Left ventricle myocardium superior (tissue), 1 donor: ENCODE results near the gene CCDC91. TPM values are rescaled to one million over a fixed set of nuclear protein-coding genes. Genes with fewer than 3 reads are reported as not detected.

Experiments used
- ATAC-seq: fragments of 200-7000 bp; cut with Tn5 transposase; one replicate; pipeline ENCODE4 v1.9.1; 2020; ENCODE audit warnings: mild to moderate bottlenecking, moderate library complexity
- DNase-seq: peaks from one replicate; pipeline ENCODE4 v3.0.0-alpha.2; 2020
- intact Hi-C: fragments of 100-400 bp; cut with micrococcal nuclease; formaldehyde crosslinking; loops from one replicate; pipeline ENCODE4 v1.11.0; 2022
- total RNA-seq: library from RNA; stranded (reverse); fragmentation: NEBNext Ultra II Directional; extraction: Animal tissue kit (Norgen Biotek cat#: 25700); gene quantifications from one replicate; pipeline ENCODE4 v1.2.1, GENCODE V29; 2021
- donor health status: DM: no; HTN: yes; CAD: no; lungs with severe emphysema.

Gene CCDC91
- total RNA-seq, 1 donor from 2014 or later: 46.0 TPM

- intact Hi-C loops: no loop called here
- ATAC-seq (no peak), DNase-seq (no peak)
Observed at GRCh38 chr12:28484156-28484555, 293.9 kb downstream of the CCDC91 start.

GRCh38 chr12:28486521-28486920 is 296.3 kb downstream of the CCDC91 start:
- DNase-seq: no peak
- no peak for ATAC-seq
- intact Hi-C loops: no loop called here

- ATAC-seq (no peak), DNase-seq (no peak)
- intact Hi-C loops: no loop called here
Observed at GRCh38 chr12:28489246-28489645, 299.0 kb downstream of the CCDC91 start.

GRCh38 chr12:28497889-28498411 is 307.7 kb downstream of the CCDC91 start:
- intact Hi-C loops: no loop called here
- no peak for ATAC-seq
- no peak for DNase-seq

- DNase-seq: no peak
- no peak for ATAC-seq
- intact Hi-C loops: no loop called here
Observed at GRCh38 chr12:28498850-28499249, 308.6 kb downstream of the CCDC91 start.

GRCh38 chr12:28500373-28501024 is 310.2 kb downstream of the CCDC91 start:
- no peak for ATAC-seq
- intact Hi-C loops: no loop called here
- DNase-seq: no peak

GRCh38 chr12:28506271-28506670 is 316.0 kb downstream of the CCDC91 start:
- intact Hi-C loops: no loop called here
- ATAC-seq (no peak), DNase-seq (no peak)

GRCh38 chr12:28507033-28507432 is 316.8 kb downstream of the CCDC91 start:
- ATAC-seq: no peak
- intact Hi-C loops: no loop called here
- DNase-seq: no peak

GRCh38 chr12:28507867-28508266 is 317.6 kb downstream of the CCDC91 start:
- intact Hi-C loops: no loop called here
- no peak for DNase-seq
- ATAC-seq: no peak

GRCh38 chr12:28512406-28512805 is 322.1 kb downstream of the CCDC91 start:
- intact Hi-C loops: no loop called here
- no peak for DNase-seq
- ATAC-seq: no peak

- DNase-seq: no peak
- ATAC-seq: no peak
- intact Hi-C loops: no loop called here
Observed at GRCh38 chr12:28512876-28513275, 322.6 kb downstream of the CCDC91 start.

- intact Hi-C loops: no loop called here
- no peak for DNase-seq
- ATAC-seq: no peak
Observed at GRCh38 chr12:28513983-28514382, 323.7 kb downstream of the CCDC91 start.

GRCh38 chr12:28517101-28517500 is 326.8 kb downstream of the CCDC91 start:
- intact Hi-C loops: no loop called here
- ATAC-seq: no peak
- DNase-seq: no peak

GRCh38 chr12:28527631-28528249 is 337.5 kb downstream of the CCDC91 start:
- DNase-seq (no peak), ATAC-seq (no peak)
- intact Hi-C loops: no loop called here

- intact Hi-C loops: no loop called here
- no peak for ATAC-seq
- no peak for DNase-seq
Observed at GRCh38 chr12:28535216-28535615, 345.0 kb downstream of the CCDC91 start.

GRCh38 chr12:28536088-28536487 is 345.8 kb downstream of the CCDC91 start:
- ATAC-seq (no peak), DNase-seq (no peak)
- intact Hi-C loops: no loop called here

- DNase-seq (no peak), ATAC-seq (no peak)
- intact Hi-C loops: no loop called here
Observed at GRCh38 chr12:28537474-28537873, 347.2 kb downstream of the CCDC91 start.

- intact Hi-C loops: no loop called here
- DNase-seq (no peak), ATAC-seq (no peak)
Observed at GRCh38 chr12:28539691-28540323, 349.6 kb downstream of the CCDC91 start.

GRCh38 chr12:28540324-28540714 is 350.1 kb downstream of the CCDC91 start:
- DNase-seq (no peak), ATAC-seq (no peak)
- intact Hi-C loops: no loop called here

GRCh38 chr12:28543021-28543890 is 353.0 kb downstream of the CCDC91 start:
- intact Hi-C loops: no loop called here
- ATAC-seq: no peak
- DNase-seq: no peak
